HG03060 (cell line): ENCODE measurements around the gene CILP2.

ENCODE experiments used
- ATAC-seq: cut with Tn5 transposase; IDR thresholded peaks from one replicate; pipeline ENCODE4 v1.9.1; 2021; ENCODE audit warnings: low read depth, moderate number of reproducible peaks; ENCODE audit not compliant: unreplicated experiment

Gene CILP2

DNA sequence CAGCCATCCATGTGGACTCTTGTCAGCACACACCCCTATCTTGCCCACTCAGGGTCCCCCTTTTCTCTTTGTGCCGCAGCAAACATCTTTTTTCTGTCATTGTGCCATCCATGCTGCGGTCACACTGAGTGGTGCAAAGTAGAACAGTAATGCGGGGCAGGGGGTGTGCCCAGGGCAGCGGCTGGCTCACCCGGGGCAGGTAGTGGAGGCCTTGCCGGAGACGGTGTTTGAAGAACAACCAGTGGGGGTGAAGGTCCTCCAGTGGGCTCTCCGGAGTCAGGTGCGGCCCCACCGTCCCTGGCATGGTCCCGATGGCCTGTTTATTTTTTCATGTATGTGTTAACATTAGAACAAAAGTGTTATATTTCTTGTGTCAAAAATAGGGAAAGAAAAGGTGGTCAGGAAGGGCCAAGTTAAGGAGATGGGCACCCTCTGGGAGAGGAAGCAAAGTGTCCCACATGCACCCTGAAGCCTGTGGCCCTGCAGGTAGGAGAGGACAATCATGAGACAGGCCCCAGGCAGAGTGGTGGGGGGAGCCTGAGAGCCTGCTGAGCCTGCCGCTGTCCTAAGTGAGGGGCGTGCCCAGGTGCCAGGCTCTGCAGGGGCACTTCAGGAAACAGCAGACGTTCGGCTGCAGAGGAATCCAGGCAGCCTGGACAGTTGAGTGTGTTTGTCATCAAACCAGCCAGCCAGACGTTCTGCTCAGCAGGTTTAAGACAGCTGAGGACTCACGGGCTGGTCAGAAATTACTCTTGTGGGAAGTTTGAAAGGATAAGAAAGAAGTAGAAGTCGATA, 35.1 kb upstream of the CILP2 start:
- ATAC-seq: no peak

DNA sequence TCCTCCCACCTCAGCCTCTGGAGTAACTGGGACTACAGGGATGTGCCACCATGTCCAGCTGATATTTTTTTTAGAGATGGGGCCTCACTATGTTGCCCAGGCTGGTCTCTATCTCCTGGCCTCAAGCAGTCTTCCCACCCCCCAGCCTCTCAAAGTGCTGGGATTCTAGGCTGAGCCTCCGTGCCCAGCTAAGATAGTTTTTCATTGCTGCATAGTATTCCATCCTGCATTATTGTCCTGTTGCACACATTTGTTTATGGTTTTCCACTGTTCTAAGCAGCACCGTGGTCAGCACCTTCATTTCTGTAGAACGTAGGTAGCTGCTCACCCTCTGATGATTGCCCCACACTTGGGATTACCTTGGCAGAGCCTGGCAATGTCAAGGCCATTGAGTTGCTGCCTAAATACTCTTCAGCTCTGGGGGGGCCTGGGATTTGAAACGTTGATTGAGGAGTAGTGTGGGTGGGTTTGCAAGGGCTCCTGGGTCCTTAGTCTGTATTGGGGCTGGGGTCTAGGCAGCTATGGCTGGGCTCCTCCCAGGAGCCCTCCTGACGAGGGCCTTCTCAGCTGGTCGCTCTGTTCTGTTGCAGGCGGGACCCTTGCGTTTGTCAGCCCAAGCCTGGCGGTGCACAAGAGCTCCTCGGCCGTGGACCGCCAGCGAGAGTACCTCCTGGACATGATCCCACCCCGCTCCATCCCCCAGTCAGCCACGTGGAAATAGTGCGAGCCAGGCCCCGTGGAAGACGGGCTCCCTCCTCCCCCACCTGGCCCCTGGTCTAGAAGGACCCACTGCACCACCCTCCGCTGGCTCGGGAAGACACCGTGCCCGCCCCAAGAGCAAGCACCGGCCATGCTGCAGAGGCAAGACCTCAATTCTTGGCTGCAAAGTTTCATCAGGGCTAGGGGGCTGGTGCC, 33.1 kb upstream of the CILP2 start:
- ATAC-seq: no peak

- ATAC-seq: no peak
Measured at GRCh38 chr19:19505669-19506326, 32.3 kb upstream of the CILP2 start.

- ATAC-seq: no peak
Measured at GRCh38 chr19:19506592-19506991, 31.5 kb upstream of the CILP2 start.

DNA sequence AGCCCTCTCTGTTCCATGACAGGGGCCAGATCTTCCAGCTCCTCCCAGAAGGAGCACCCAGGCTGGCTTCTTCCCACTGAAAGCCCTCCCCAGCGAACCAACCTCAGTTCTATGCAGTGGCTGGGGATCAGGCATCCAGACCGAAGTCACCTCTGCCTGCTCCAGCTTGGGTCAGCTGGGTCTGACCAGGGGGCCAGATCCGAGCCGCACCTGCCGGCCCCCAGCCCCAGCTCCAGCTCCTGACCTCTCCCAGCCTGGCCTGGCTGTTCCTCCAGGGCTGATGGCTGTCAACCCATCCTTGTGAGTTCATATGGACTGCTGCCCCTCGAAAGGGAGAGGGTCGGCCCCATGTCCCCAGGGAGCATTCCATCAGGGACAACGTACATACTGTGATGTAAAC, 30.7 kb upstream of the CILP2 start:
- ATAC-seq: no peak

GRCh38 chr19:19508217-19508616, 29.8 kb upstream of the CILP2 start:
- ATAC-seq: no peak

DNA sequence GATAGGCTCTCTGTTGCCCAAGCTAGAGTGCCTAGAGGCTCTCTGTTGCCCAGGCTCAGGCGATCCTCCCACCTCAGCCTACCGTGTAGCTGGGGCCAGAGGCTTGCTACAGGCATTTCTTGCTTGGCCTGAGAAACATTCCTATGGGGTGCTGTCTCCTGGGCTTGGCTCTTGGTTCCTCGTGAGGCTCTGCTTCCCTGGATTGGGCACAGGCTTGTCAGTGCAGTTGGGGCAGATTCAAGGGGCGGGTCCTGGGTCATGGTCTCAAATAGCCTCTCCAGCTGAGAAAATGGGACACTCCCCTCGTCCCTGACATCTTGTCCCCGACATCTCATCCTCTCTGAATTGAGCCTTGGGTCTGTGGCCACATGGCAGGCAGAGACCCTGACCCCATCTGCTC, 27.6 kb upstream of the CILP2 start:
- no peak for ATAC-seq

DNA sequence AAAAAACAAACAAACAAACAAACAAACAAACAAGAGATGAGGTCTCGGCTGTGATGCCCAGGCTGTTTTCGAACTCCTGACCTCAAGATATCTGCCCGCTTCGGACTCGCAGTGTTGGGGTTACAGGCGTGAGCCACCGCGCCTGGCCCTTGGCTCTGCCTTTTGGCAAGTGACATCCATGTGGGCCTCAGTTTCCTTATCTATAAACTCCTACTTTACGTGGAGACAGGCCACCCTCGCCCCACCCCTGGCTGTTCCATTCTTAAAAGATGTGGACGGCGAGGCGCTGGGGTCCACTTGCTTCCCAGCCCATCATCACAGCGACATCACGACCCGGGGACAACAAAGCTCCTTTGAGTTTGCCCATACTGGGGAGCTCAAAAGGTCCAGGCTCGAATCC, 24.4 kb upstream of the CILP2 start:
- ATAC-seq: no peak

DNA sequence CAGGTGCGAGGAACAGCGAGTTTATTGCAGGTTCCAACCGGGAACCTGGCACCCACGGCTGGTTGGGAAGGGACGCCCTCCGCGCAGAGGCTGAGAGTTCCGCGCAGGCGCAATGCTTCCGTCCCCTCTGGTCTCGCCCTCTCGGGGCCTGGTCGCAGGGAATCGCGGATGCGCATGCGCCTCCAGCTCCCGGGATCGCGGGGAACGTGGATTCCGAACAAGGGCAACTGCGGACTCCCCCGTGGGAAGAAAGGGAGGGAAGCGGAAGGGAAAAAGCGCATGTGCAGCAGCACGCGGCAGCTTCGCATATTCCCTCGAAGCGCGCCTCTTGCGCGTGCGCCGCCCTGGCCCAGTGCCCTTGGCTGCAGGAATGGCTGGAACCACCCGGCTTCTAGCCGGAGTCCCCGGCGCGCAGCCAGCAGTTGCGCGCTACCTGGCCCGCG, 23.8 kb upstream of the CILP2 start:
- no peak for ATAC-seq

DNA sequence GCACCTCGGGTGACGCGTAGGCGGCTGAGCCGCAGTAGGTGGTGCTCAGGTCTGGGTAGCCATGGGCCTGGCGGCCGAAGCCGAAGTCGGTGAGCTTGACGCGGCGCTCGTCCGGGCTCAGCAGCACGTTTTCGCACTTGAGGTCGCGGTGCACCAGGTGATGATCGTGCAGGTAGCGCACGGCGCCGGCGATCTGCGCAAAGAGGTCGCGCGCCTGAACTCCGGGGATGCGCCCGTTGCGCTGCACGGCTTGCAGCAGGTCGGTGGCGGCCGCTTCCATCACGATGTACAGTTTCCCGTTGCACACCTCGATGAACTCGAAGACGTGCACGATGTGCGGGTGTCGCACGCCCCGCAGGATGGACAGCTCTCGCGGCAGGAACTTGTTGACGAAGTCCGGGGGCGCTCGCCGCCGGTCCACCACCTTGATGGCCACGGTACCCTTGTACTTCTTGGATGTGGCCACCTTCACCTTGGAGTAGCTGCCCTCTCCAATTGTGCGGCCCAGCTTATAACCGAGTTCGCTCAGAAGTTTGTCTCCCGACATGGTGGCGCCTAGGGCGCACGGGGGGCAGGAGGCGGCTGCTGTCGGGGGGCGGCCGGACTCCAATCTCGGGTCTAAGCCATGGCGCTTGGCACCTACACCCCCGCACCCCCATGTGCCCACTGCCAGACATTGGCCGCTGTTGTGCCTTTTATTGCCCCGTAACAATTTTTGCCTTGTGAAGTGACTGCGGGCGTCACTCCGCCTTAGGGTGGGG, 23.0 kb upstream of the CILP2 start, which contains the start of gene TSSK6:
TSS of gene TSSK6 (minus strand) at position 668 of the 761 bp plus-strand sequence. CDS start at position 547, 121 bp downstream.
- ATAC-seq: no peak

GRCh38 chr19:19515642-19516519, 22.2 kb upstream of the CILP2 start, which contains the start of gene NDUFA13:
NDUFA13 (plus strand) TSS chr19:19516225; CDS start chr19:19516239, 14 bp downstream.
- ATAC-seq: peak; percentile 68

GRCh38 chr19:19517235-19517619, 20.8 kb upstream of the CILP2 start:
- no peak for ATAC-seq

- no peak for ATAC-seq
Measured at GRCh38 chr19:19520989-19521388, 17.1 kb upstream of the CILP2 start.

DNA sequence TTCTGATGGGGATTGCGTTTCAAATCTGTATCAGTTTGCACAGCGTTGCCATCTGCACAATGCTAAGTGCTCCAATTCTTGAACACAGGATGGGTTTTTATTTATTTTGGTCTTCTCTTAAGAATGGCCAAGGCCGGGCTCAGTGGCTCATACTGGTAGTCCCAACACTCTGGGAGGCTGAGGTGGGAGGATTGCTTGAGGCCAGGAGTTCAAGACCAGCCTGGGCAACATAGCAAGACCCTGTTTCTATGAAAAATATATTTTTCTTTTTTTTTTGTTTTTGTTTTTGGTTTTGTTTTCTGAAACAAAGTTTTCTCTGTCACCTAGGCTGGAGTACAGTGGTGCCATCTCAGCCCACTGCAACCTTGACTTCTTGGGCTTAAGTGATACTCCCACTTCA, 14.9 kb upstream of the CILP2 start:
- no peak for ATAC-seq

DNA sequence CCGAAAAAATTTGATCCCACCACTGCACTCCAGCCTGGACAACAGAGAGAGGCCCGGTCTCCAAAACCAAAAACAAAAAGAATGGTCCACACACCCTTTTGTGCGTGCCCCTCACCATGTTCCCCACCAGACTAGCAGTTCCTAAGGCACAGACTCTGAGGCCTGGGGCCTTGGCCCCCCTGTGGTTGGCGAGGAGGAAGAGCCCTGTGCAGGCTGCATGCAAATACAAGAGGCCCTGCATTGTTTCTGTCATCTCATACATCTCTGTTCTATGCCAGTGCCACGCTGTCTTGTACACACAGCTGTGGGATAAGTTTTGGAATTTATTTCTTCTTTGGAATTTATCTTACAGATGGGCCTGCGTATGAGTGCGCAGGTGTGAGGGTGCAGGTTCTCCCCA, 14.0 kb upstream of the CILP2 start:
- no peak for ATAC-seq

GRCh38 chr19:19525611-19526380, 12.3 kb upstream of the CILP2 start:
- no peak for ATAC-seq

DNA sequence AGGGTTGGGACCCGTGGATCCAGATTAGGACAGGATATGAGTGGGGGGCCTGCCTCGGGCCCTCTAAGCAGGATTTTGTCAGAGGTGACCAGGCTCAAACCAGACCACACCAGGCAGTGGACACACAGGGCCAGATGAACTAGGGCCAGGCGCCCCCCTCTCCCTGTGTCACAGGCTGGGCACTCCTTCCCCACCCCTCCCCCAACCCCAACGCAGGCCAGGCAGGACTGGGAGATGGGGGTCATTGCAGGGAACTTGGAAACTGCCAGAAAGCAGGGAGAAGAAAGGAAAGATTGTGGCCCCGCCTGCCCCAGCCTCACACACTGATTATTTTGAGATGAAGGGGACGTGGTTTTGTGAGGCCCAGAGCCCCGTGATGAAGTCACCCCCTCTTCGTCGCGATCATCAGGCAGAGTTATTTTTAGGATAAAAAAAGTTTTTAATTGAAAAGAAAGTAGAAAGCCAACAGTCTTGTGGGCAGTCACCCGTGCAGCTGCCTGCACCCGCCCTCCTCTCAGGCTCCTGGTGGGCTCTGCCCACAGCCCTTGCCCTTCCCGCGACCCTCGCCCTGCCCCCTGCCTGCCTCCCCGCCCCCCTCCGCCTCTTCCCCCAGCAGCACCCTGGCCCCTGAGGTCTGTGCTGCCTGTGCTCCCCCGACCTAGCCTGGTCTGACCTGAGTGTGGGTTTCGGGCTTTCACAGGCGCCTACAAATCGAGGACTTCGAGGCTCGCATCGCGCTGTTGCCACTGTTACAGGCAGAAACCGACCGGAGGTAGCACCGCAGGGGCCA, 11.3 kb upstream of the CILP2 start:
- no peak for ATAC-seq

- no peak for ATAC-seq
Measured at GRCh38 chr19:19527371-19527656, 10.8 kb upstream of the CILP2 start.
